Muscle of back (tissue), 11 donors: ENCODE measurements around the gene SIGLEC15. TPM values are rescaled to one million over a fixed set of nuclear protein-coding genes. Genes with fewer than 3 reads are reported as not detected.
"Not testable (repeated sequence)": the region's sequence is repeated elsewhere in the genome, so short reads cannot be mapped to it uniquely, and the experiment has no call there.

Experiments used
- DNase-seq, 3 donors: peaks; one replicate each; pipeline versions ENCODE4 v3.0.0 to v3.0.0-alpha.2; 2013
- polyA plus RNA-seq, 10 donors: library from polyadenylated mRNA; unstranded; fragments of 120-200 nt; gene quantifications; one replicate each; pipeline ENCODE4 v1.2.1, GENCODE V29; 2013; ENCODE audit not compliant: insufficient read length in 10 of 10

SIGLEC15 gene
- polyA plus RNA-seq, 10 donors = 0.08 to 0.55 (median 0.20) TPM

DNA sequence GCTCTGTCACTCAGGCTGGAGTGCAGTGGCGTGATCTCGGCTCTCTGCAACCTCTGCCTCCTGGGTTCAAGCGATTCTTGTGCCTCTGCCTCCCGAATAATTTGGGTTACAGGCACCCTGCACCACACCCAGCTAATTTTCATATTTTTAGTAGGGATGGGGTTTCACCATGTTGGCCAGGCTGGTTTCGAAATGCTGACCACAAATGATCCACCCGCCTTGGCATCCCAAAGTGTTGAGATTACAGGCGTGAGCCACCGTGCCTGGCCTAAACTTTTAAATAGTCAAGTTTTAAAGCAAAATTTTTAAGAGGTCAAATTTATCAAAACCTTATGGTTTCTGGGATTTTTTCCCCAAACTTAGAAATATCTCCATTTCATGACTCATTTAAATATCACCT lies 6.7 kb upstream of the SIGLEC15 start:
- DNase-seq = not testable (repeated sequence)

DNA sequence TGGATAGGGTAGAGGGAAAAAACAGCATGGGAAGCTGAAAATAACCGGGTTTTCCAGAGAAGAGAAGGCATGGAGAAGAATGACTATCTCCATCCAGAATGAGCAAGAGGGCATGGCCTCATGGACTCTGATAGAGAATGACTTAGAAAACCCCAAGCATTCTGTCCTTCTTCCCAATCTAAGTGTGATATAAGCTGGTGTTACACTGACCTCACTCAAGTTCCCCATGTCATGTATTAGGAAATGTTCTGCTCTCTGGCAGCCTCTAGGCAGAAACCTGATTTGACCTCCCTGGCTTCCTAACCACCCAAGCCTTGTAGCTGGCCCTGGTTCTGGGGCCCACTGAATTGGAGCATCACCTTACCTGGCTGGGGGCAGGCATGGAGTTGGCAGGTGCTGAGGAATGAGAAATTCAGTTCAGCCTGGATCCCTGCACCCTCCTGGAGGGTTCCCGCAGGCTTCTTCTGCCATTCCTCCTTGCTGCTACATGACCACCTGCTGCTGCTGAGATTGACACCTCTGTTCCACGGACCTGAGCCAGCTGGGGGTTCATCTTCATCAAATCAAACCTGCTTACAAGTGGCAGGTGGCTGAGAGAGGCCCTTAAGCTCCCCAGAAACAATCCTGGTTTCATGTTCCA lies 5.2 kb upstream of the SIGLEC15 start:
- DNase-seq = no peak

DNA sequence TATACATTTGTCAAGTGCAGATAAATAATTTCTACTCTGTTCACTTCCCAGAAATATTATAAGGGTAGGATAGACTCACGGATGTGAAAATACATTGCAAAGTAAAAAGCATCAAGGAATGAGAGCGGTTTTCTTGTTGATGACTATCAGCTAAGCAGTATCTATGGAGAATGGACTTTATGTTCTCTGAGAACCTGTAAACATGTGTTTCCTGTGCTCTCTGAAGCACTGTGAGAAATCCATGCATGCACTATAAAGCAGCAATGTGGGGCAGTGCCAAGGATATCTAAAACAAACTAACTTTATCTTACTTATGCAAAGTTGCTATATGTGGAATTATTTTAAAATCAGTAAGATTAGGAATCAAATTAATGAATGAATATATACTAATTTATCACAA lies 4.4 kb upstream of the SIGLEC15 start:
- DNase-seq = no peak

DNA sequence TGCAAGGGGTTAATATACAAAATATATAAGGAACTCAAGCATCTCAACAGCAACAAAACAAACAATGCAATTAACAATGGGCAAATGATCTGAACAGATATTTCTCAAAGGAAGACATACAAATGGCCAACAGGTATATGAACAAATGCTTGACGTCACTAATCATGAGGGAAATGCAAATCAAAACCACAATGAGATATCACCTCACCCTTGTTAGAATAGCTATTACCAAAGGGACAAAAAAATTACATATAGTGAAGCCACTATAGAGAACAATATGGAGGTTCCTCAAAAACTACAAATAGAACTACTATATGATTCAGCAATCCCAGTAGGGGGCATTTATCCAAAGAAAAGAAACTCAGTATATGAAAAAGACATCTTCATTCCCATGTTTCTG lies 3.8 kb upstream of the SIGLEC15 start:
- DNase-seq = no peak

DNA sequence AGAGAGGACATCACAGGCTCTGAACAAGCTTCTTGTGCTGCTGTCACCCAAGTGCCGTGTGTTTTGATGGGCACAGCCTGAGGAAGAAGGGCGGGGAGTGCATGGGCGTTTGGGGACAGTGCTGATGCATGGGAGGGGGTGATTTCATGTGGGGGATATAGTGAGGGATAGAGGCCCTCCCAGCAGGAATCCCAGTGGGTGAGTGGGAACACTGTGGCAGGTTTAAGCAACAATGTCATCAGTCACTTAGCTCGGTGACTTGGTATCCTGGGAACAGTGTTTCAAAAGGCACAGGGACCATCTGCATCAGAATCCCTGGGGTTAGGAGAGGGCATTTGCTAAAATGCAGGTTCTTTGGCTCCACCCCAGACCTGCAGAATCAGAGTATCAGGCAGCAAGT lies 609 bp downstream of the SIGLEC15 start:
- no peak for DNase-seq

DNA sequence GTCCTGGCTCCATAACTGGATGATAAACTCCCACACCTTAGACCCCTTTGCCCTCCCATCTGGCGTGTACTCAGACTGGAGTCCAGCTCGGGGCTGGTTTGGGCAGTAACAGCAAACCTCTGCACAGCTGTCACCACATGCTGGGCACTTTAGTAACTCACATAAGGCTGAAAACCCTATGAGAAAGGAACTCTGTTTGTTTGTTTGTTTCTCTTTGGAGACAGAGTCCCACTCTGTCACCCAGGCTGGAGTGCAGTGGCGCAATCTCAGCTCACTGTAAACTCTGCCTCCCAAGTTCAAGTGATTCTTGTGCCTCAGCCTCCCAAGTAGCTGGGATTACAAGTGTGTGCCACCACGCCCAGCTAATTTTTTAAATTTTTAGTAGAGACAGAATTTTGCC lies 1.2 kb downstream of the SIGLEC15 start:
- not testable (repeated sequence) for DNase-seq

DNA sequence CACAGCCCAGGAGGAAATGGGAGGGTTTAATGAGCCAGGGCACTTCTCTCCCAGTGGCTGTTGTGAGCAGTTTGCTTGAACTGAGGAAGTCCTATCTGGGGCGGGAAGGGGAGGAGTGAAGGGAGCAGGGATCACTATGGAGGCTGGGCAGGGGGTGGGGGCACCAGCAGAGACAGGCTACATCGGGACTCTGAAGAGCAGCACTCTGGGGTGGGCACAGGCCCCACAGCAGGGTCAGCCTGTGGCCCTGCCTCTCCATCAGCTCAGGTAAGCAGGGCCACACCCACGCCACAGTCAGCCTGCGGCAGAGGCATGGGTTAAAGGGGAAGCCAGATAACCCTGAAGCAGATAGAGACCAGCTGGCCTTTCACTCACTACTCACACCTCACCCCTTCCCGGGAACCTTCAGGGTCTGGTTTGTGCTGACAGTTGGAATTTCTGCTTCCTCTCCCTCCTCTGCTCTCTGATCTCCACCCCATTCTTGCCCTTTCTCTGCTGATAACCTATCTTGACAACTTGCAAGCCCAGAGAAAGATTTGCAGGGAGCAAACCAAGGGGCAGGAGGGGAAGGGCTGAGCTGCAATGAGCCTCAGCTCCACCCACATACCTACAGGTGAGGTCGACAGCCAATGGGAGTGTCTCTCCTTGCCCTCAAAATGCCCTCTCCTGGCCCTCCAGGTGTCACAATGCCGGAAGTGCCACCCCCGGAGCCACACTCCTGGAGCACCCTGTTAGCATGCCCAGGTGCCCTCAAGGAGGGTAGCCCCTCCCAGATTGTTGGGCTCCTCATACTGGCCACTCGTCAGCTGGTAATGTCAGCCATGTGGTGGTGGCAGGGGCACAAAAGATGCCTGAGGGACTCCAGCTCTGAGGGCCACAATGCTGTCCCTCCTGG lies 3.7 kb downstream of the SIGLEC15 start:
- DNase-seq = no peak

DNA sequence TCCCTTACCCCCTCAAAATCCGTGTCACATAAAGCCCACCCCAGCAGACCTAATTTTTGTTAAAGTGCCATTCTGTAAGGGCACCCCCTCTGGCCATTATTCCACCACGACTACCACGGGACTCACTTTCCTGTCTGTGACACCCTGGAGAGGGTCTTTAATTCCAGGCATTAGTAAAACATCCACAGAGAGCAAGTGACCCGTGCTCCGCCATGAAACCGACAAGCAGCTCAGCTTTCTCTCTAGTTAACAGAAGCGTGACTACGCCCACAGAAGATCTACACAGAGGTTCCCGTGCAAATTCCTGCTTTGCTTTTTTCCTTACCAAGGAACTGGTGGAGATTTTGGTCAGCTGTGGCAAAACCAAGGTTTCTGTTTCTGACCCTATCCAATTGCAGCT lies 4.4 kb downstream of the SIGLEC15 start:
- DNase-seq = no peak

DNA sequence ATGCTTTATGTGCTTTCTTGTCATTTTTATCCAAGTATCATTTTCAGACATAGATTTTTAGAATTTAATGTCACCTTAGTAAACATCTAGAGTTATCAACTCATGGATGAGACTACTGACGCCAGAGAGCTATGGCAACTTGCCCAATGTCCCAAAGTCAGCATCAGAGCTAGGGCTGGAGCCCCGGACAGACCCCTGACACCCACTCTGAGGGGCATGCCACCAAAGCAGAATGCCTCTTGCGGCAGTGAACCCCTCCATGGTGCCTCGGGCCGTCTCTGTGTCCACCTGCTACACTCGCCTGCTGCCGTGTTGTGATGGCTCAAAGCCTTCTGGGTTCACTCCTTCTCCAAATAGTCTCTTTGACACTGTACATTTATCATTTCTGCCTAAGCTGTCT lies 5.4 kb downstream of the SIGLEC15 start:
- no peak for DNase-seq

DNA sequence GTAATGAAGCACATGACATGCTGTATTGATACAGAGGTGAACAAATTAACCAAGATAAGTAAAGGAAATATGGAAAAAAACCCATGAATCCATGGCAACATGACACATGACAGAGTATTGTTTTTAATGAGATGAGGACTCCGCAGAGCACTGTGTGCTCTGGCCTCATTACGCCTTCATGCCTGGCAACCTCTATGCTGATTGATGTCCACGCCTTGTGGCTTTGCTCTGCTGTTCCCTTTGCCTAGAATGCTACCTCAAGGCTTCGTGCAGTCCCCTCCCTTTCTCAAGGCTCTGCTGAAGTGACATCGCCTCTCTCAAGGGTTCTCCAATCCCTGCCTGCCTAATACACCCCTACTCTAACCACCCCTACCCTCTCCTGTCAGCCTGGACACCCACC lies 8.4 kb downstream of the SIGLEC15 start:
- no peak for DNase-seq

DNA sequence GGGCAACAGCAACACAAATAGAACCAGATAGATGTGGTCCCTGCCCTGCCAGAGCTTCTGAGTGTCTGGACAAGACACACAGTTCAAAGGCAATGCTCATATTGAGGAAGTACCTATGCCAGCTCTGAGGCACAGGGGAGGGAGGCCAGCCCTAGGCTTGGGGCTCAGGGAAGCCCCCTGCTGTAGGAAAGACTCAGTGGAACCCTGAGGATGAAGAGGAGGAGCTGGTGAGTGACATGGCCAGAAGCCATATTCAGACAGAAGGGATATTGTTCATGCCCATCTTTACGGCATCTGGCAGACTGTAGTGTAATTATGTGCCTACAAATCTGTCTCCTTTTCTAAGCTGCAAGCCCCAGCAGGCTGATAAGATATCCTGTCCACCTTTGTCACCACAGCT lies 8.8 kb downstream of the SIGLEC15 start:
- DNase-seq = no peak

DNA sequence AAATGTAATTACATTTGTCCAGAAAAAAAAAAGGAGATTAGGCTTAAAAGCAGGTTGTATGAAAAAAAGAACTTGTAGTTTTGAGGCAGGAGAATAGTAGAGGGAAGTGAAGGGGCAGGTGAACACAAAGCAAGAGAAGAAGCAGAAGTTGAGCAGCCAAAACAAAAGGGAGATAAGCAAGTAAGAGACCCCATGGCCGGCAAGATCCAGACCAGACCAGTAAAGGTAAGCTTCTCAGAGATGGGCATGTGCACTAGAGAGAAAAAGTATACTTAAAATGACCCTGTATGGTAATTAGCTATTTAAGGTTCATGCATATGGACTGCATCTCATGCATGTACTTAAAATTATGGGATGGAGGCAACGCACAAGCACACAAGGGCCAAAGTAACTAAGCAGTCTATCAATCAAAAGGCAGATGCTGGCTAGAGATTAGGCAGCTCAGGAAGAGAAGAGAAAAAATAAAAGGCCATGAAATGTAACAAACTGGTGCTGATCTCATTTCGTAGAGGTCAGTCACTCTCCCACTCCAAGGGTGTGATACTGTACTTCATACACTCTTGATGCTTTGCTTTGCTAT lies 9.7 kb downstream of the SIGLEC15 start:
- no peak for DNase-seq

DNA sequence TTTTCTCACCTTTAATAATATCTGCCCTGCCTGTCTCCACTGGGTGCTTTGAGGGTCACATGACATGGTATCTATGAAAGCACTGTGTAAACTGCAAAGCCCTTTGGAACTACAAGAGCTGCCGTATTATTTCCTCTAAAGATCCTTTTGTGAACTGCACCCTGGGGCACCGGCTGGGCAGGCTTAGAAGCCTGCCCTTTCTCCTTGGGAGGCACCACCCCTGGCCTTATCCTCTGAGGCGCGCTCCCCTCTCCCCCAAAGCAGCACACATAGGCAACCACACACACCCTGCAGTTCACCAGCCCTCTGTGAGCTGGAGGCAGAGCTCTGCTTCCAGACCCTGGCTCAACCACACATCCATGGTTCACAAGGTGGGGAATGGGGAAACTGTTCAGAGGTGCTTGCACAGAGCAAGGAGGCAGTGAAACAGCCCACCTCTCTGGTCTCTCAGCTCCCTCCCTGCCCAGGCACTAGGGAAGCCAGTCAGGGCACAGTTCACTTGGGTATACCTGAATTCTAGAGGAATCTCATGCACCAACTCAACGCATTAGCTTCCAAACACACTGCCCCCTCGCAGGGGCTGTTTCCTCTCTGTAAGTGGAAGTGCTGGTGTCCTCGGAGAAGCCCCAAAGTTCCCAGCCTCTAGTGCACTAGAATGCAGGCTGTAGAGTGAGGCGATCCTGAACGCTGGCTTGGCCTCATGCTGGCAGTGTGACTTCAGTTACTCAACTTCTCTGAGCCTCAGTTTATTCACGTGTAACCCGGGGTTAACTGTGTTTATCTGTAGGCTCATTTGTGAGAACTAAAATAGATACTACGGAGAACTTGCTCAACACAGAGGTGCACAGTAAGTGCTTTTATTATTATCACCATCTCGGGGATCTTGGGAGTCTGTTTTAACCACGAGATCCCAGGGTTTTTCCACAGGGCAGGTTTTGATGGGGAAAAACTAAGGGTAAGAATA lies 11.0 kb downstream of the SIGLEC15 start:
- no peak for DNase-seq

DNA sequence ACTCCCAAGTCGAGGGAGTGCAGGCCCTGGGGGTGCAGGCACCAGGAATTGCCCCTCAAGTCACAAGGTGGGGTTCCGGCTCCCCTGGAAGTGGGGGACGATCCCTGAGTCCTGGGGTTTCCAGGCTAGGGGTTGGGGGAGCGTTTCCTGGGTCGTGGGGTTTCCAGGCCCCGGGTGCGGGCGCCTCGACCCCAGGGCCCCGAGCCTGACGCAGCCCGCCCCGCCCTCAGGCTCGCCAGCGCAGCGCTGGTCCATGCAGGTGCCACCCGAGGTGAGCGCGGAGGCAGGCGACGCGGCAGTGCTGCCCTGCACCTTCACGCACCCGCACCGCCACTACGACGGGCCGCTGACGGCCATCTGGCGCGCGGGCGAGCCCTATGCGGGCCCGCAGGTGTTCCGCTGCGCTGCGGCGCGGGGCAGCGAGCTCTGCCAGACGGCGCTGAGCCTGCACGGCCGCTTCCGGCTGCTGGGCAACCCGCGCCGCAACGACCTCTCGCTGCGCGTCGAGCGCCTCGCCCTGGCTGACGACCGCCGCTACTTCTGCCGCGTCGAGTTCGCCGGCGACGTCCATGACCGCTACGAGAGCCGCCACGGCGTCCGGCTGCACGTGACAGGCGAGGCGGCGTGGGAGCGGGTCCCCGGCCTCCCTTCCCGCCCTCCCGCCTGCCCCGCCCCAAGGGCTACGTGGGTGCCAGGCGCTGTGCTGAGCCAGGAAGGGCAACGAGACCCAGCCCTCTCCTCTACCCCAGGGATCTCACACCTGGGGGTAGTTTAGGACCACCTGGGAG lies 12.0 kb downstream of the SIGLEC15 start:
- DNase-seq = peak in 2 of 3 donors; percentile 27 to 62

DNA sequence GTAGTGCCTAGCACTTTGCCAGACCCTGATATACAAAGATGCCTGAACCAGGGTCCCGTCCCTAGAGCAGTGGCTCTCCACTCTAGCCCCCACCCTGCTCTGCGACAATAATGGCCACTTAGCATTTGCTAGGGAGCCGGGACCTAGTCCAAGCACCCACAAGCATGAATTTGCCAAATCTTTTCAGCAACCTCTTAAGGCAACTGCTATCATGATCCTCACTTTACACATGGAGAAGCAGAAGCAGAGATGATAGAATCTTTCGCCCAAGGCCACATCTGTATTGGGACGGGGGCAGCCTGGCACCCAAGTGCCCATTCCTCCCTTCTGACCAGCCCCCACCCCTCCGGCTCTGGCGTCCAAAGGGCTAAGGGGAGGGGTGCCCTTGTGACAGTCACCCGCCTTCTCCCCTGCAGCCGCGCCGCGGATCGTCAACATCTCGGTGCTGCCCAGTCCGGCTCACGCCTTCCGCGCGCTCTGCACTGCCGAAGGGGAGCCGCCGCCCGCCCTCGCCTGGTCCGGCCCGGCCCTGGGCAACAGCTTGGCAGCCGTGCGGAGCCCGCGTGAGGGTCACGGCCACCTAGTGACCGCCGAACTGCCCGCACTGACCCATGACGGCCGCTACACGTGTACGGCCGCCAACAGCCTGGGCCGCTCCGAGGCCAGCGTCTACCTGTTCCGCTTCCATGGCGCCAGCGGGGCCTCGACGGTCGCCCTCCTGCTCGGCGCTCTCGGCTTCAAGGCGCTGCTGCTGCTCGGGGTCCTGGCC lies 13.0 kb downstream of the SIGLEC15 start:
- peak in 1 of 3 donors; percentile 41 for DNase-seq

DNA sequence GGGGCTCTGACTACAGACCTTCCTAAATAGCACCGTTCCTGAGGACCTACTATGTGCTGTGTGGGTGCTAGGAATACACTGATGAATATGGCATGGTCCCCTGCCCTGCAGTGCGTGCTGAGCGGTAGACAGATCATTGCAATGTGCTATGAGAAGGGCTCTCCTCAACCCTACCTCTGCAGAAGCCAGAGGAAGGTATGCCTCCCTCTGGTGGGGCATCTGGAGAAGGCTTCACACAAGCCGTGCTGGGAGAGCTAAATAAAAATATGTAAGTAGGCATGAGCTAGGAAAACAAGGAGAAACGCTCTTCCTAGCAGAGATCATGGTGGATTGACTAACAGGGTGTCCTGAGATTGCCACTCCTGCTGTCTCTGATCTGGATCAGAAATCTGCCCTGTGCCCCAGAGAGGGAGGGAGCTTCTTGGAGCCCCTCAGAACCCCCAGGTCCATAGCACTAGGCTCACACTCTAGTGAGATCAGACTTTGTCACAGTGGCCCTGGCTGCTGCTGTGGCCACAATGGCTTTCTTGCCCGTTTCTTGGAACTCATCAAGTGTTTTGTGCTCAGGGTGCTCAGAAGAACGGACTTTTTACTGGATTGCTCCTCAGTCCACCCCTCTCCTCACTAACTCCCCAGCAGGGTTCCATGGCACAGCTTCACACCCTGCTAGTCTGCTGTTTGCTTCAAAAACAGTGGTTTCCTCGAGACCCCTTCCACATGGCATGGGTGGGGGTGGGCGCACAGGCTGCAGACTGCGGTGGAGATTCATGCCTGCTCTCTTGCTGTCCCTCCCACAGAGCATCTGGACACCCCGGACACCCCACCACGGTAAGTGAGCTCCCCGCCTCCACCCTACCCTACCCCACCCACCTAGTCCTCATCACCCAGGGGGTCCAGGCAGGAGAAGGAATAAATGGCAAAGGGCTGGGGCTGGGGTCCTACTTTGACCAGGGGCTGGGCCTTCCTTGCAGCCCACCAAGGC lies 14.2 kb downstream of the SIGLEC15 start:
- peak in 1 of 3 donors; percentile 33 for DNase-seq

DNA sequence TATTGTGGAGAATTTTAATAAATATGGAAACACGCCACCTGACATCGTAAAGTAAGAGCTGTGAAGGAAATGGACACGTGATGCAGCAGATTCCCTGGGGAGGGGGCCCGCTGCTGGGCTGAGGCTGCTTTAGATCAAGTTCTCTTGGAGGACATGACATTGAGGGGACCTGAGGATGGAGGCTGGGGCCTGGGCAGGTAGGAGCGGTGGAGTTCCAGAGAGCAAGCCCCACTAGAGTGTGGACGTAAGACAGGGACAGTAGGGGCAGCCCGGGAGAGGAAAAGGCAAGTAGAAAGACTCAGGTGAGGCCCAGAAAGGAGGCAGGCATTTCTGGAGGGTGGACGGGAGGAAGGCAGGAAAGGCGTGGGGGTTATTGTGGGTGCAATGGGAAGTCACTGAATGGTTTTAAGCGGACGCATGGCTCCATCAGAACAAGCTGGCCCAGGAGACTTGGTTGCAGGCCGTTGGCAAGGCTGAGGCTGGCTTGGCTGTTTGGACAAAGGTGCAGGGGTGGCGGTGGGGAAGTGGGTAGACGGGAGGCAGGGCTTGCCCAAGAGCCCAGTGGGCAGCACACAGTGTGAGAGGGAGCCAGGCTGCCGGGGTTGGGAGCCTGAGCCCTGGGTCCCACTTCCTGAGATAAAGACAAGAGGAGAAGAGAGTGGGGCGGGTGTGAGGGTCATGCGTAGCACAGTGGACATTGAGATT lies 15.7 kb downstream of the SIGLEC15 start:
- DNase-seq = no peak

DNA sequence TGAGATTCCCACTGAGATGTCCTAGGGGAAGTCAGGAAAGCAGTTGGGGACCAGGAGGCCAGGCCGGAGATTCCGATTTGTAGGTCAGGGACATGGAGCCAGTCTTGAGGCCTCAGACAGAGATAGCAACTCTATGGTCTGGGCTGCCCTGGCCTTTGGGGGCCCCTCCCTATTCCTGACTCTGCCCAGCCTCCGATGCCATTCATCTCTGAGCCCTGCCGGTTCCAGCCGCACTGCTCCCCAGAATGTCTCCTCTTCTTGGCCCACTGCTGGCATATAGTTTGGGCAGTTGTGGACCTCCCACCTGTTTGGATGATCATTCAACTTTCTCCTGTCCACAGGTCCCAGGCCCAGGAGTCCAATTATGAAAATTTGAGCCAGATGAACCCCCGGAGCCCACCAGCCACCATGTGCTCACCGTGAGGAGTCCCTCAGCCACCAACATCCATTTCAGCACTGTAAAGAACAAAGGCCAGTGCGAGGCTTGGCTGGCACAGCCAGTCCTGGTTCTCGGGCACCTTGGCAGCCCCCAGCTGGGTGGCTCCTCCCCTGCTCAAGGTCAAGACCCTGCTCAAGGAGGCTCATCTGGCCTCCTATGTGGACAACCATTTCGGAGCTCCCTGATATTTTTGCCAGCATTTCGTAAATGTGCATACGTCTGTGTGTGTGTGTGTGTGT lies 16.4 kb downstream of the SIGLEC15 start:
- DNase-seq = no peak
